ENCODE data around the gene CLUH. TPM values are rescaled to one million over a fixed set of nuclear protein-coding genes. Genes with fewer than 3 reads are reported as not detected.
"Not testable (repeated sequence)": the region's sequence is repeated elsewhere in the genome, so short reads cannot be mapped to it uniquely, and the experiment has no call there.

The CLUH gene
- total RNA-seq, 1 donor from 2014 or later, result 65.7 TPM

- DNase-seq (ENCODE audit: low read depth), result no peak
- TF ChIP-seq CTCF (conservative IDR thresholded peaks at IDR 0.05; ENCODE audit: low read depth, low read length), result no peak
- H3K4me3 ChIP-seq (ENCODE audit: low read depth, low read length), result no peak overlapping the region
These were observed 29.9 kb downstream of the CLUH start for GRCh38 chr17:2681650-2682049.

- DNase-seq (ENCODE audit: low read depth), result no peak
- no peak overlapping the region for H3K4me3 ChIP-seq (ENCODE audit: low read depth, low read length)
- TF ChIP-seq CTCF (conservative IDR thresholded peaks at IDR 0.05; ENCODE audit: low read depth, low read length), result no peak
These were observed 30.6 kb downstream of the CLUH start for GRCh38 chr17:2680961-2681360.

GRCh38 chr17:2679247-2679646, 32.3 kb downstream of the CLUH start:
- not testable (repeated sequence) for H3K4me3 ChIP-seq (ENCODE audit: low read depth, low read length); DNase-seq (ENCODE audit: low read depth)

- DNase-seq (ENCODE audit: low read depth), result no peak
- no peak overlapping the region for H3K4me3 ChIP-seq (ENCODE audit: low read depth, low read length)
- TF ChIP-seq CTCF (conservative IDR thresholded peaks at IDR 0.05; ENCODE audit: low read depth, low read length), result no peak
These were observed 39.5 kb downstream of the CLUH start for GRCh38 chr17:2672026-2672425.

GRCh38 chr17:2660410-2660809, 51.2 kb downstream of the CLUH start:
- DNase-seq (ENCODE audit: low read depth); H3K4me3 ChIP-seq (ENCODE audit: low read depth, low read length): not testable (repeated sequence)

- DNase-seq (ENCODE audit: low read depth), result peak; percentile 15
- H3K4me3 ChIP-seq (ENCODE audit: low read depth, low read length), result not testable (repeated sequence)
These were observed 52.2 kb downstream of the CLUH start for GRCh38 chr17:2659337-2659736.

GRCh38 chr17:2656283-2656682, 55.3 kb downstream of the CLUH start:
- TF ChIP-seq CTCF (conservative IDR thresholded peaks at IDR 0.05; ENCODE audit: low read depth, low read length), result no peak
- DNase-seq (ENCODE audit: low read depth), result no peak

GRCh38 chr17:2655546-2655945, 56.0 kb downstream of the CLUH start:
- H3K4me3 ChIP-seq (ENCODE audit: low read depth, low read length), result no peak overlapping the region
- DNase-seq (ENCODE audit: low read depth), result no peak
- TF ChIP-seq CTCF (conservative IDR thresholded peaks at IDR 0.05; ENCODE audit: low read depth, low read length), result no peak

More at GRCh38 chr17:2656283-2656682, 55.3 kb downstream of the CLUH start:
- no peak overlapping the region for H3K4me3 ChIP-seq (ENCODE audit: low read depth, low read length)

- H3K4me3 ChIP-seq (ENCODE audit: low read depth, low read length); DNase-seq (ENCODE audit: low read depth): not testable (repeated sequence)
These were observed 58.7 kb downstream of the CLUH start for GRCh38 chr17:2652911-2653310.

Data from epithelial cell of proximal tubule (primary cell).